ENCODE data around the gene SCIN.

- no peak for TF ChIP-seq GATA2 (IDR thresholded peaks at IDR 0.05; ENCODE audit: low read depth, low read length)
- TF ChIP-seq GATA3 (IDR thresholded peaks at IDR 0.05; ENCODE audit: low read depth, low read length) = no peak
Measured at GRCh38 chr7:12588259-12588904, 17.9 kb downstream of the SCIN start.

Data from SH-SY5Y (cell line).